ENCODE results near the gene FAAH. TPM values are rescaled to one million over a fixed set of nuclear protein-coding genes. Genes with fewer than 3 reads are reported as not detected.

FAAH gene
- polyA plus RNA-seq, 1 of the 3 experiments (the other 2 are of a cell fraction) = 1.2 TPM

DNA sequence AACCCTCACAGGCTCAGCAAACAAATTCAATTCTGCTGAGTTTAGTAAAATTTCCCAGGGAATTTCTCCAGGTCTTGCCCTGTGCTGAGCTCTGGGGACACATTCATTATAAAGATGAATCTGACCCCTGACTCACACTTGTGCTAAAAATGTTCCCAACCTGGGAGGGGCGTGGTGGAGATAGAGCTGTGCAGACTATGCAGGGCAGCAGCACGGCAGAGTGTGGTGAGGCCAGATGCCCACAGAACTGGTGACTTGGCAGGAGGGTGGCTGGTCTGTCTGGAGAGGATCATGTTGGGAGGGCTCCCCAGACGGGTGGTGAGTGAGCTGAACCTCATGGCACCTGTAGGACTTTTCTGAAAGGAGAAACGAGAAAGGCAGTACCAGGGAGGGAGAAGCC lies 31.6 kb downstream of the FAAH start:
- DNase-seq = no peak
- no peaks in the 10 kb centered on the region for H3K9me2 ChIP-seq
- H3K36me3 ChIP-seq (replicated peaks in 1 of 2; ENCODE audit: control insufficient read depth in 1 of 2, insufficient read depth in 2 of 2, low read length in 1 of 2) = no peaks in the 10 kb centered on the region
- H3K27me3 ChIP-seq (ENCODE audit: insufficient read depth) = peaks cover 9% of the 10 kb centered on the region; the same call in 1 of the 2 replicates
- H3K4me3 ChIP-seq (ENCODE audit: low read depth in 2 of 2, low read length in 1 of 2) = no peak overlapping the region
- POLR2A ChIA-PET = no interaction called here
- 25% methylated on average over 4 of the region's 4 CpGs for WGBS (ENCODE audit: low lambda C conversion rate)
- TF ChIP-seq FOXJ3 (CRISPR knock-in tag; IDR thresholded peaks at IDR 0.05) (no peak), ELF1 (IDR thresholded peaks at IDR 0.05) (no peak), RFX5 (IDR thresholded peaks at IDR 0.05; ENCODE audit: low read length) (no peak), GABPA (IDR thresholded peaks at IDR 0.05; ENCODE audit: low read depth) (no peak), SIN3A (IDR thresholded peaks at IDR 0.05; ENCODE audit: borderline replicate concordance, low read depth, low read length) (no peak), RAD21 (IDR thresholded peaks at IDR 0.05; ENCODE audit: low read length) (no peak), POLR2AphosphoS5 (IDR thresholded peaks at IDR 0.05; ENCODE audit: low read depth, low read length) (no peak)
- TF ChIP-seq, protein P1, sequence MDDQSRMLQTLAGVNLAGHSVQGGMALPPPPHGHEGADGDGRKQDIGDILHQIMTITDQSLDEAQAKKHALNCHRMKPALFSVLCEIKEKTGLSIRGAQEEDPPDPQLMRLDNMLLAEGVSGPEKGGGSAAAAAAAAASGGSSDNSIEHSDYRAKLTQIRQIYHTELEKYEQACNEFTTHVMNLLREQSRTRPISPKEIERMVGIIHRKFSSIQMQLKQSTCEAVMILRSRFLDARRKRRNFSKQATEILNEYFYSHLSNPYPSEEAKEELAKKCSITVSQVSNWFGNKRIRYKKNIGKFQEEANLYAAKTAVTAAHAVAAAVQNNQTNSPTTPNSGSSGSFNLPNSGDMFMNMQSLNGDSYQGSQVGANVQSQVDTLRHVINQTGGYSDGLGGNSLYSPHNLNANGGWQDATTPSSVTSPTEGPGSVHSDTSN (IDR thresholded peaks at IDR 0.05) = no peak
- TF ChIP-seq, protein P2, sequence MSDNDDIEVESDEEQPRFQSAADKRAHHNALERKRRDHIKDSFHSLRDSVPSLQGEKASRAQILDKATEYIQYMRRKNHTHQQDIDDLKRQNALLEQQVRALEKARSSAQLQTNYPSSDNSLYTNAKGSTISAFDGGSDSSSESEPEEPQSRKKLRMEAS (IDR thresholded peaks at IDR 0.05; ENCODE audit: low read depth) = no peak
- TF ChIP-seq, protein P3, sequence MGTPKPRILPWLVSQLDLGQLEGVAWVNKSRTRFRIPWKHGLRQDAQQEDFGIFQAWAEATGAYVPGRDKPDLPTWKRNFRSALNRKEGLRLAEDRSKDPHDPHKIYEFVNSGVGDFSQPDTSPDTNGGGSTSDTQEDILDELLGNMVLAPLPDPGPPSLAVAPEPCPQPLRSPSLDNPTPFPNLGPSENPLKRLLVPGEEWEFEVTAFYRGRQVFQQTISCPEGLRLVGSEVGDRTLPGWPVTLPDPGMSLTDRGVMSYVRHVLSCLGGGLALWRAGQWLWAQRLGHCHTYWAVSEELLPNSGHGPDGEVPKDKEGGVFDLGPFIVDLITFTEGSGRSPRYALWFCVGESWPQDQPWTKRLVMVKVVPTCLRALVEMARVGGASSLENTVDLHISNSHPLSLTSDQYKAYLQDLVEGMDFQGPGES (IDR thresholded peaks at IDR 0.05; ENCODE audit: low read depth, low read length) = no peak
- TF ChIP-seq, protein P4, sequence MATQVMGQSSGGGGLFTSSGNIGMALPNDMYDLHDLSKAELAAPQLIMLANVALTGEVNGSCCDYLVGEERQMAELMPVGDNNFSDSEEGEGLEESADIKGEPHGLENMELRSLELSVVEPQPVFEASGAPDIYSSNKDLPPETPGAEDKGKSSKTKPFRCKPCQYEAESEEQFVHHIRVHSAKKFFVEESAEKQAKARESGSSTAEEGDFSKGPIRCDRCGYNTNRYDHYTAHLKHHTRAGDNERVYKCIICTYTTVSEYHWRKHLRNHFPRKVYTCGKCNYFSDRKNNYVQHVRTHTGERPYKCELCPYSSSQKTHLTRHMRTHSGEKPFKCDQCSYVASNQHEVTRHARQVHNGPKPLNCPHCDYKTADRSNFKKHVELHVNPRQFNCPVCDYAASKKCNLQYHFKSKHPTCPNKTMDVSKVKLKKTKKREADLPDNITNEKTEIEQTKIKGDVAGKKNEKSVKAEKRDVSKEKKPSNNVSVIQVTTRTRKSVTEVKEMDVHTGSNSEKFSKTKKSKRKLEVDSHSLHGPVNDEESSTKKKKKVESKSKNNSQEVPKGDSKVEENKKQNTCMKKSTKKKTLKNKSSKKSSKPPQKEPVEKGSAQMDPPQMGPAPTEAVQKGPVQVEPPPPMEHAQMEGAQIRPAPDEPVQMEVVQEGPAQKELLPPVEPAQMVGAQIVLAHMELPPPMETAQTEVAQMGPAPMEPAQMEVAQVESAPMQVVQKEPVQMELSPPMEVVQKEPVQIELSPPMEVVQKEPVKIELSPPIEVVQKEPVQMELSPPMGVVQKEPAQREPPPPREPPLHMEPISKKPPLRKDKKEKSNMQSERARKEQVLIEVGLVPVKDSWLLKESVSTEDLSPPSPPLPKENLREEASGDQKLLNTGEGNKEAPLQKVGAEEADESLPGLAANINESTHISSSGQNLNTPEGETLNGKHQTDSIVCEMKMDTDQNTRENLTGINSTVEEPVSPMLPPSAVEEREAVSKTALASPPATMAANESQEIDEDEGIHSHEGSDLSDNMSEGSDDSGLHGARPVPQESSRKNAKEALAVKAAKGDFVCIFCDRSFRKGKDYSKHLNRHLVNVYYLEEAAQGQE (IDR thresholded peaks at IDR 0.05; ENCODE audit: low read depth, low read length) = no peak
- no peak overlapping the region for H2AFZ ChIP-seq (ENCODE audit: low read depth)
- no peak overlapping the region for H3K27ac ChIP-seq (ENCODE audit: low read depth in 2 of 2, low read length in 1 of 2)
- H4K20me1 ChIP-seq (ENCODE audit: insufficient read depth) = no peaks in the 10 kb centered on the region
- no peaks in the 10 kb centered on the region for H3K4me1 ChIP-seq (ENCODE audit: control insufficient read depth in 1 of 2, insufficient read depth in 2 of 2, low read depth in 1 of 2, low read length in 1 of 2)
- CTCF ChIA-PET = interaction anchor here (0.8 to 2.1 kb wide), 4 partner anchors 12 to 753 kb away, joined by 3 to 10 read pairs (median 4); no protein-coding TSS in a partner anchor
- no peak overlapping the region for H3K9ac ChIP-seq
- H3K79me2 ChIP-seq (ENCODE audit: insufficient read depth) = no peaks in the 10 kb centered on the region
- H3F3A ChIP-seq (replicated peaks; ENCODE audit: insufficient read depth) = no peaks in the 10 kb centered on the region
- no peak overlapping the region for H3K4me2 ChIP-seq
- H3K9me3 ChIP-seq = no peaks in the 10 kb centered on the region

DNA sequence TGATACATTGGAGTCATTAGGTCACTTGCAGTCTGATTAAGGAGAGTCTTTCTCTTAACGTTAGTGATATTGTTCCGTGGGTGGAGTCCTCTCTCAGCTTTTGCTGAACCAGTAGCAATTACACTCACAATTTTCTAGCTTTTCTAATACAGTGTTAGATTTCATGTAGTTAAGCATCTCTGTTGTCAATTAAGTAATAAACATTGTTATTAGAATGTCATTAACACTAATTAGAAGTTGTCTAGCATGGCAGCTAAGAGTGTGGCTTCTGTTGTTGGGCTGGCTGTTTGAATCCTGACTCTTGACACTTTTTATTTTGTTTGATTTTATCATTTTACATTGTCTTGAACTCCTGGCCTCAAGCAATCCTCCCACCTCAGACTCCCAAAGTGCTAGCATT lies 33.4 kb downstream of the FAAH start:
- H4K20me1 ChIP-seq (ENCODE audit: insufficient read depth) = no peaks in the 10 kb centered on the region
- no peaks in the 10 kb centered on the region for H3K4me1 ChIP-seq (ENCODE audit: control insufficient read depth in 1 of 2, insufficient read depth in 2 of 2, low read depth in 1 of 2, low read length in 1 of 2)
- no peak overlapping the region for H3K4me2 ChIP-seq
- no peaks in the 10 kb centered on the region for H3K79me2 ChIP-seq (ENCODE audit: insufficient read depth)
- no peaks in the 10 kb centered on the region for H3K36me3 ChIP-seq (replicated peaks in 1 of 2; ENCODE audit: control insufficient read depth in 1 of 2, insufficient read depth in 2 of 2, low read length in 1 of 2)
- H3K27me3 ChIP-seq (ENCODE audit: insufficient read depth) = no peaks in the 10 kb centered on the region; the same call in 1 of the 2 replicates
- WGBS (ENCODE audit: low lambda C conversion rate) = 64% methylated on average over 2 of the region's 2 CpGs
- no peak for DNase-seq
- no peak overlapping the region for H3K4me3 ChIP-seq (ENCODE audit: low read depth in 2 of 2, low read length in 1 of 2)
- no peak overlapping the region for H2AFZ ChIP-seq (ENCODE audit: low read depth)
- ChIA-PET POLR2A (no interaction called here), CTCF (interaction anchor here (1.5 to 2.0 kb wide), 3 partner anchors 14 to 104 kb away, joined by 3 to 7 read pairs (median 7); no protein-coding TSS in a partner anchor)
- H3F3A ChIP-seq (replicated peaks; ENCODE audit: insufficient read depth) = no peaks in the 10 kb centered on the region
- H3K27ac ChIP-seq (ENCODE audit: low read depth in 2 of 2, low read length in 1 of 2) = no peak overlapping the region
- H3K9me2 ChIP-seq = no peaks in the 10 kb centered on the region
- H3K9me3 ChIP-seq = no peaks in the 10 kb centered on the region
- H3K9ac ChIP-seq = no peak overlapping the region
- TF ChIP-seq EP300 (IDR thresholded peaks at IDR 0.05; ENCODE audit: borderline replicate concordance in 1 of 2, low read depth in 1 of 2, low read length in 1 of 2) = no peak
- TF ChIP-seq JUND (IDR thresholded peaks at IDR 0.05) = no peak
- no peak for TF ChIP-seq POLR2AphosphoS5 (IDR thresholded peaks at IDR 0.05; ENCODE audit: low read depth, low read length)
- TF ChIP-seq RFX5 (IDR thresholded peaks at IDR 0.05; ENCODE audit: low read length) = no peak
- TF ChIP-seq TEAD4 (IDR thresholded peaks at IDR 0.05; ENCODE audit: borderline replicate concordance, insufficient read depth) = no peak
- TF ChIP-seq, protein P4 (IDR thresholded peaks at IDR 0.05; ENCODE audit: low read depth, low read length) = no peak
- TF ChIP-seq FOXJ3 (CRISPR knock-in tag; IDR thresholded peaks at IDR 0.05) = no peak
- TF ChIP-seq GABPA (IDR thresholded peaks at IDR 0.05; ENCODE audit: low read depth) = no peak
- no peak for TF ChIP-seq FOXM1 (IDR thresholded peaks at IDR 0.05; ENCODE audit: low read depth)
